GOT3 (cell line): Measurements from ENCODE around the gene MTMR10.

Experiments used
- DNase-seq: peaks from one replicate; lab custom pipeline; 2025; ENCODE audit warnings: mixed read lengths; lab: John Stamatoyannopoulos, UW

Gene MTMR10

DNA sequence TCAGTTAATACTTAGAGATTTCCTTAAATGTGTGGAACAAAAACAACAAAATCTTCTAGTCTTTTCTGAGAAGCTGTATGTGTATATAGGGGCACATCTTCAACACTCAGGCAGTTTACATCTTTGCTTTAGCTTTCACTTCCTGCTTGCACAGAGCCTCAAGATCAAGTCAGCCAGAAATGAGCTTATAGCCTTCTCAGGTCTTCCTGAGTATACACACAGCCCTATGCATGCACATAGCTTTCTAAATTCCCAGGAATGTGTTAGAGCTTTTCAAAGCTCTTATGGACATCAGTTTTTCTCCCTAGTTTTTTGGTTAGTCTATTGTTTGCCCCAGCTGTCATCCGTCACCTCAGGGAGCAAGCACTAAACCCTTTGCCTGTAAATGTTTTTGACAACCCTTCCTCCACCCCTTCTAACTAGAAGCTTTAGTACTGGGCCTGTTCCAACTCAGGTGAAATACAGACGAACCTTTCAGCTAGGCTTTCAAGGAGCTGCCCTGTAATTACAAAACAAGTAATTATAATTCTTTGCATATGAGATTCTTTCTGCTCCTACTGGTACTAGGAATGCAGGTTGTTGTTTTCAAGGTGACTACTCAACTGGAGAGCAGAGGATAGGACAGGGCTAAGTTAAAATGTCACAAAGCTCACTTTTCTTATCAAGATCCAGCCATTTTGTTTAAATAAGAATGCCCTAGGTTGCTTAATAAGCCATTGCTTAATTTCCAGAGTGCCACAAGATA, 22.6 kb upstream of the MTMR10 start:
- no peak for DNase-seq

DNA sequence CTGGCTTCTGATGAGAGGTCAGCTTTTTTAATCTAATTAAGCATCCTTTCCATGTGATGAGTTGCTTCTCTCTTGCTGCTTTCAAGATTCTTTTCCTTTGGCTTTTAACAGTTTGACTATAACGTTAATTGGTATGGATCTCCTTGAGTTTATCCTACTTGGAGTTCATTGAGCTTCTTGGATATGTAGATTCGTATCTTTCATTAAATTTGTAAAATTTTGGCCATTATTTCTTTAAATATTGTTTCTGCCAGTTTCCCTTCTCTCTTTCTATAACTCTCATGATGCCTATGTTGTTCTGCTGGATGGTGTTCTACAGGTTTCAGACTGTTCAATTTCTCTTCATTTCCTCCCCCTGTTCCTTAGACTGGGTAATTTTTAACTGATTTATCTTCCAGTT, 21.0 kb upstream of the MTMR10 start:
- DNase-seq = no peak

DNA sequence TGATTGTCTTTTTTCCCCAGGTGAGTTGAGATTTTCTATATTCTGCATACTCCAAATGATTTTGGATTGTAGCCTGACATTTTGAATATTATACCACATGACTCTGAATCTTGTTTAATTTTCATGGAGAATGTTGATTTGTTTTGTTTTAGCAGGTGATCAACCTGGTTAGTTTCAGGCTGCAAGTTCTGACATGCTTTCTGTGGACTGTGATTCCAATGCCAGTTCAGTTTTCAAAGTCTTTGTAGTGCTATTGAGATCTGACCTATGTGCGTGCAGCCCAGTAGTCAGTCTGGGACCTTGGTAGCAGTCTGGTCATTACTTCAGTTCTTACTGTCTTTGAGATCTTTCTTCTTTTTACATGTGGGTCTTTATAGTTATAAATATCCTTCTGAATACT, 18.6 kb upstream of the MTMR10 start:
- DNase-seq = no peak

DNA sequence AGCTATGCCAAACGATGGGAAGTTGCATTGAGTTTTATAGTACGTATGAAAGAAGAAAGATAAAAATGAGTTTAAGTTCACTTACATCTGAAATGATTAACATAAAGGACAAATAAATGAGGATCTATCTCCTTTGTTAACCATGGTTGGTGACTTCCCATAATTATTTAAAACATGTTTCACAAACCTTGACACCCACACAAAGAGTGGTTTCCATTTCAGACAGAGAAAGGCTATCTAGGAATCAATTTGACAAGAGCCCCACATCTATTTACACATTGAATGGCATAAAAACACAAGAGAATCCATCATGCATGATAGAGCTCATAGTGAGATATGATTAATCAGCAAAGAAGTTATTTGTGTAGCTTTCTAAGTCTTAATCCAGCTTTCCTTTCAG, 14.2 kb upstream of the MTMR10 start:
- no peak for DNase-seq

DNA sequence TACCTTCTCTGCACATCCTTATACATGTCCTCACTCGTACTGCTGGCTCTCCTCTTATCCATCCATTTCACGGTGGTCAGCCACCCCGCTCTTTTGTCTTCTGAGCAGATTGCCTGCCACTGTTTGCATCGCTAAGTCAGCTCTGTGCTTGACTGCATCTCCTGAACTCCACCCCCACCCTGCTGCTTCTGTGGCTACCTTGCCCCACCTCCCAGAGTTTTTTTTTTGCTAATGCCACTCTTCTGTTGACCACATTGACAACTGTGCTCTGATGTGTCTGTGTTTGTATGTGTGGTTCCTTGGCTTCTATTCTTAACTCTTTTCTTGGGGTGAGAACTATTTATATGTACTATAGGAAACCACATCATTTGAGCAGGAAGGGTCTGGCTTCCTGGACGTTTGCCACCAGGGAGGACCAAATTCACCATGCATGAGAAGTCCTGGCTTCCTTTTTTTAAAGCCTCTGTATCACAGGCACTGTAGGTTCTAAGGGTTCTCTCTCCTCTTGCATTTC, 12.8 kb upstream of the MTMR10 start:
- no peak for DNase-seq

DNA sequence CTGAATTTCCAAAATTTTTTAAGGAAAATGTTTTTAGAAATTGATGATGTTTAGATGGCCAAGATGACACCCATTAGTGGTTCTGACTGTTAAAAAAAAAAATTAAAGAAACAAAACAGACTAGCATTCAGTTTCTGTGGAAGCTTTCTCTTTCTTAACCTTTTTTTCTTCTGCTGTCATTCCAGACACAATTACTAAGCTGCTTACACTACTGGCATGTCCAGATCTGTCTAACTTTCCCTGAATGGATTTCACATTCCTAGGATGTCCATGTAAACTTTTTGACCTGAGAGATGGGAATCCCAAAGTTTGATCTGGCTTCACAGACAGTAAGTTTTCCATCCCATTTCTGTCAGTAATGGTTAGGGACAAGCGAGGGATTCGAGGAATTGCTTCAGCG, 10.3 kb upstream of the MTMR10 start:
- no peak for DNase-seq

DNA sequence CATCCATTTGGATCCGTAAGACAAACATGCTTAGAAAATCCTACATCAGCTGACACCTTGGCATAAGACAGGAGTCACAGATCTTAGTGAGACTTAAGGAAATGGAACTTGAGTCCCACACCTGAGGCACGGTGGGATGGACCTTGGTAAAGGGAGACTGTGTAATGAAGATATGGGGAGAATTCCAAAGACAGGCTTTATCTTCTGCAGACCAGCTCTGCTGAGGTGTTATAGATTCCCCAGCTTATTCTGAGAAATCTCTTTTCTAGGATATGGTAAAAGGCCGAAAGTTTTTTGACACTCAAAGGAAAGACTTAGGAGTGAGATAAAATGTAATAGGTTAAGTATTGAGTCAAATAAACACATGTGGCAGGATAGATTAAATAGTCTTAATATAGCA, 8.3 kb upstream of the MTMR10 start:
- no peak for DNase-seq

DNA sequence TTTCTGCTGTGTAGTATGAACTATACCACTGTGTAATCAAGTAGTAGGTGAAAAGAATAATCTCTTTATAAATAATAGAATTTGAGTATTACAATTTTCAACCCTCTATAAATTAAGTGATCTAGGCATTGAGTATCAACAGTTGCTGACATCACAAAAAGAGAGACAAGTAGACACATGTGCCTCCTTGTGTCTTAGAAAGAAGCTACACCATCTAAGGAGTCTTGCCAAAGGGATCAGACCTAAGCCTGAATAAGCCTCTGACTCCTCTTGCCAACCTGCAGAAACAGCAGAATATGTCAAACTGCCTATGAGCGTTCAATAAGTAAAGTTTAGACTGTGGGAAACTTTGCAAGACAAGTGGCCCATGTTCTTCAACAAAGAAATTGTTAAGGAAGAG, 5.8 kb upstream of the MTMR10 start:
- no peak for DNase-seq

DNA sequence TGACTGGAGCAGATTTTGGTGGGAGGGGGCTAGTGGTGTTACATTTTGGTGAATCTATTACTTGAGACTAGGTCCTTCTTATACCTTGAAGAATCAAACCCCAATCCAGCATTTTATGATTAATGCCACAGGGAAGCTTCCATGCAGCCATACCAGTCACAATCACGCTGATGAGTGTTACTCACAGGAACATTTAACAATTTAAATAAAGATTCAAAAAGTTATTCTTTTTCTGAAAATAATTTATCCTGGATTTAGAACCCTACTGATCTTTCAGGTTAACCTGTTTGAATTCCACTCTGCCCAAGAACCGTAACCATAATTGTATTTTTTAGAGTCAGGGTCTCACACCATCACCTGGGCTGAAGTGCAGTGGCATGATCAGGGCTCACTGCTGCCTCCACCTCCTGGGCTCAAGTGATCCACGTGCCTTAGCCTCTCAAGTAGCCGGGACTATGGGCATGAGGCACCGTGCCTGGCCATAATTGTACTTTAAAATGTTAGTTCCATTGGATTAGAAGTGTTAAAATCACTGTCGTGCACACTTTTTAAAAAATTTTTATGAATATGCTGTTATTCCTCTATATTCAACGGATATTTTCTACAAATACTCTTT, 929 bp upstream of the MTMR10 start:
- no peak for DNase-seq

DNA sequence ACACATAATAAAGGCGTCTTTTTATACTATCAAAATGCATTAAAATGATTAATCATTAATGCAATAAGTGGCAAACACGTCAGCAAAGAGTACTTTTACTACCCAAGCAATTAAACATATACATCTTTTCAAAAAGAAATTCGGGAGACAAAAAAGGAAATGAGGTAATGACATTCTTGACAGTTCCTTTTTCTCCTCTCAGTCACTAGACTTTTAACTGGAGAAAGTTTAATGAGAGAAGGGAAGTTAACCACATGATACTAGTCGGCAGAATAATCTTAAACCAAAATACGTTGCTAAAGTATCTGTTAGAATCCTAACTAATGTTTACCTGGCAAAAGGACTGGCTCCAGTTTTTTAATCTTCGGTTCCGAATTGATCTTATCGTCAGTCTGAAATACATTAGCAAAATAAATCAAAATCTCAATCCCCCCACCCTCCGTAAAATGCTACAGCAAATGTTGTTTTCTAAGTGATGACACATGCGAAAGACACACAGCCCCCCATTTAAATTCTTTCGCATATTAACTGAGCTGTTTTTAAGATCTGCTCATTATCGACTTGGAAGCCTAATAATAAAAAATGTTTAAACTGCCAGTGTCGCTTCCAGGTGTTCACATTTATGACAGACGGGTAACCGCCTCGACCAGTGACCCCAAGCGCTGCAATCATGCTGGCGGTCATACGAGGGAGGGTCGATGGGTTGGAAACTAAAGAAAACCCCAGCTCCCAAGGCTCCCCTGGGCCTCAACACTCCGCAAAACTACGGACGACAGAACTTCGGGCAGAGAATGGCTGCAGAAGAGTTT, 778 bp downstream of the MTMR10 start:
- DNase-seq = no peak

DNA sequence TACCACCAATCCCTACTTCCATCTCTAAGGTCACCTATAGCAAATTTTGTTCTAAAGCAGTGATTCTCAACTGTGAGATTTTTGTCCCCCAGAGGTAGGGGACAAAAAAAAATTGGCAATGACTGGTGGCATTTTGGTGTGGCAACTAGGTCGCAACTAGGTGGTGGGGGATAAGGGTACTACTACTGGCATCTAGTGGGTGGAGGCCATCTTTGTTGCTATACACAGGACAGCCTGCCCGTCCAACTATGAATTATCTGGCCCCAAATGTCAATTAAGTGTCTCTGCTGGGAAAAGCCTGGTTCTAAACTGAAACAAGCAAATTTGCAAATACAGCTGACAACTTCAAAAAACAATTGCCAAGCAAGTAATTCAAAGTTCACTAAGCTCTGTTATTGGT, 1.4 kb downstream of the MTMR10 start:
- DNase-seq = no peak

DNA sequence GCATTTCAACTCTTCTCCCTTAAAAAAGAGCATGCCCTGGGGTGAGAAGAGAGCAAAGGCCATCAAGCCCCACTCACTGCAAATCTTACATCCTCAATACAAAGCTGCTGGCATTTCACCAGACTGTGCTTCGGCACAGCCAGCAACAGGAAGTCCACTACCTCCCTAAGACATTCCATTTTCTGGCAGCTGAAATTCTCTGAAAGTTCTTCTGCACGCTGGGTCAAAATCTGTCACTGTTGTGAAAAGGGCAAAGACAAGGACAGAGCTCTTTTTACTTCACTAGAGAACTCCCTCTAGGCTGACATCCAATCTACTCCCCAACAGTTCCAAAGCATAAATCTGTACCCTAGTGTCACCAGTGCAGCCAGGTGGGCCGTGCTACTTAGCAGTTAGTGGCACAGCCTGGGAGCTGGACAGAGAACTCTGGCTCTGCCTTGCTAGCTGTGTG, 6.3 kb downstream of the MTMR10 start:
- no peak for DNase-seq

DNA sequence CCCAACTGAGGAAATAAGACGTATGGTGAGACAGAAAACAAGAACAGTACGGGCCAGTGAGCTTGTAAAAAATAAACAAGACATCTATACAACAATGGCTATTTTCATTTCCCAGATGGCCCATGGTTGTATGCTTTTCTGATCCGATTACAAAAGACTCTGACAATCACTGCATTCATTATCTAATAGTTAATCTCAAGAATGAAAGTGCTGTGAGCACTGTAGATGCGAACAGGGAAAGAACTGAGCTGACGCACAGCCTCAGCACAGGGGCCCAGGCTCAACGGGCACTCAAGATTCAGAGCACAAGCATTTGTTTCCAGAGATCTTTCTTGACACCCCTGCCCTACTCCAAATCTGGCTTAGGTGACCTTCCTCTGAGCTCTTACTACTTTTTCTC, 6.9 kb downstream of the MTMR10 start:
- no peak for DNase-seq

DNA sequence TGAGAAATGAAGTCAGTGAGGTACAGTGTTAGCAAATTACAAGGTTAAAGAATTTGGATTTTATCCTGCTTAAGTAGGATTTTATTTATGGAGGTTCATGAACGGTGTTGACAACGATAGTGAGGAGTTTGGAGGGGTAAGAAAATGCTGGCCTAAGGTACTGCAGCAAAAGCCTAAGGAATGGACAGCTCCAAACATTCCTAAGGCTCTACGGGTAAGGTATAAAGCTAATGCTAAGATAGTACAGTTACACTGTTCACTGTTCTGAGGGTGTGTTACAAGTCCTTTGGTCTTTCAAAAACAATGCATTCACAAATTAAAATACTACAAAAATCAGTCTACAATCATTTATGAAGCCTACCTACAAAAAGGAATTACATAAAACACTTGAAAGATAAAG, 7.3 kb downstream of the MTMR10 start:
- no peak for DNase-seq

DNA sequence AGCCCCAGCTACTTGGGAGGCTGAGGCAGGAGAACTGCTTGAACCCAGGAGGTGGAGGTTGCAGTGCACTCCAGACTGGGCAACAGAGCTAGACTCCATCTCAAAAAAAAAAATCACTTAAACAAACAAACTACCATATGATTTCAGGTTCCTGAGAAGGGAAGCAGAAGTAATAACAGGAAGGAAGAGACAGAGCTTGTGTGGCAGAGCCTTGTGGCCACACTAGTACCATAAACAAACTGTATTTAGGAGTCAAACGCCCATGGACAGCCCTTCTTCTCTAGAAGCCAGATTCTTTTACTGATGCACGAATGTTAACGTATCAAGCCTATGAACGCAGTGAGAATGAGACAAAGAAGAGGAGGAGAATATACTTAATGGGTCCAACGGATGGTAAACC, 12.0 kb downstream of the MTMR10 start:
- DNase-seq = no peak

DNA sequence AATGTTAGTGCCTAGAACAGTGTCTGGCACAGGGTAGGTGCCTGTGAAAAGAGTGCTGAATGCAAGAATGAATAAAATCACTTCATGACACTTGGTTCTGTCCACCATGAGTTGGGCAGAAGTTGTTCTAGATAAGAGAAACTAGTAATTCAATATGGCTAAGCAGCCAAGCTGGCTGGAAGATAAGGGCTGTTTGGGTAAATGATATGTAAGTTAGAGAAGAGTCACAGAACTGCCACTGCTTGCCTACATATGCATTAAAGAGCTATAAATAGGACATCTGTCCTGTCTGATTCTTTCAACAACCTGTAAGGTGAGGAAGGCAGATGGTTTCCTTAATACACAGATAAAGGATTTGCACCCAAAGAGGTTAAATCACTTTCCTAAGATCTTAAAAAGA, 13.1 kb downstream of the MTMR10 start:
- DNase-seq = no peak

DNA sequence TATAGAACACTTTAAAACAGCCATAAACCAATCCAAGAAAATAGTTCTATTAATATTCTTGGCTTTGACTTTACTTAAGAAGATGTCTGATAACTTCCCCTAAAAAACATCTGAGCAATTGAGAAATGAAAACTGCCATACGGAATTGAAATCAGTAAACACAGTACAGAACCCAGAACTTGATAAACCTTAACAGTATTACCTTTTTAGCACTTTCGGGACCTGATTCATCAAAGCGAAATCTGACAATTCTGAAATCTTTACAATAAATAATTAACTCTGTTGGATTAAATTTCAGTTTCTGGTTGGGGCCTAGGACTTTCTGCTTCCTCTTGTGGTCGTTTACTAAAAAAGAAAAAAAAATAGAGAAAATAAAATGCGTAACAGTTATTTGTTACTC, 17.3 kb downstream of the MTMR10 start:
- DNase-seq = no peak

DNA sequence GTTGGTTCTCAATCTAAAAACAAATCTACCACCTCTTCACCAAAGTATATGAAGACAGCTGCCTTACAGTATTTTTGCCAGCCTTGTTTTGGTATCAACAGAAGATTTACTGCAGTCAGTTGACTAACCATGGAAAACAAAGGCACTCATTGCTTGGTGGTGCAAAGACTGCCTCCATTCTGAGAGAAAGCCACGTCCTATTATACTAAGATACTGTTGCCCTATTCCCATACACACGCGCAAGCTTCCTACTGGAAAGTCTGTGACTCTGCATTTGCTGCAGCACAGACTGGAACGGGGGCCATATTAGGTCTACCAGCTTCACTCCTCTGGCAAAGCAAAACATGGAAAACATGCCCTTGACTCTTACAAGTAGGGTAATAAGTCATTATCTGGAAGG, 18.0 kb downstream of the MTMR10 start:
- no peak for DNase-seq

DNA sequence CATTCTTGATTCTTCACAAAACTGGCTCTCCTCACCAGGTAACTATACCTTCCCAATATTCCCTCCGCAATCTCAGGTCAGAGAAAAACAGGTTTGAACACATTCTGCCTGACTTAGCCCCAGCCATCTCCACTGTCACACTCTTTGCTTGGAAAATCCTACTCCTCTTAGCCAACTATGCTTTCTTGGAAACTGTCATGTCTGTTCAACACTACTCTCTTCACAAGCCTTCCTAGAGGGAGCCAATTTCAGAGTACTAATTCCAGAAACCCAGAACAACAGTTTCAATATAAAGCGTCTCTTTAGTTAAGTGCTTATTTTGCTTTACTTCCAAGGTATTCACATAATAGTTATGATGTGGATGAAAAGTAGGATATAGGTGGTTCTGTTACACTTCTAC, 21.7 kb downstream of the MTMR10 start:
- no peak for DNase-seq

DNA sequence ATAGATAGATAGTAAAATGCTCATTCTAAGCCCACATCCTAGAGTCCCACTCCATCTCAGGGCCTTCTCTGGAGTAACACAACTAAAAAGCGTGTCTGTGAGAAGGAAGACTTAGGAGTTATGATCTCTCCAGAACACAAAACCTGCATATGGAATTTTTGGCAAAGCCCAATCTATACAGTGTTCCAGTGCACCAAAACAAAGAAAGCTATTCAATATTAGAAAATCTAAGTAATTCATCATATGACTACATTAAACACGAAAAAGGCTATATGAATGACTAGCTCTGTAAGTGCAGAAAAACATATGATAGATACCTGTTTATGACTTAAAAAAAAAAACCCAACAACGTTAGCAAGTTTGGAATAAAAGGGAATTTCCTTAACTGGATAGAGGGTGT, 27.7 kb downstream of the MTMR10 start:
- DNase-seq = no peak

DNA sequence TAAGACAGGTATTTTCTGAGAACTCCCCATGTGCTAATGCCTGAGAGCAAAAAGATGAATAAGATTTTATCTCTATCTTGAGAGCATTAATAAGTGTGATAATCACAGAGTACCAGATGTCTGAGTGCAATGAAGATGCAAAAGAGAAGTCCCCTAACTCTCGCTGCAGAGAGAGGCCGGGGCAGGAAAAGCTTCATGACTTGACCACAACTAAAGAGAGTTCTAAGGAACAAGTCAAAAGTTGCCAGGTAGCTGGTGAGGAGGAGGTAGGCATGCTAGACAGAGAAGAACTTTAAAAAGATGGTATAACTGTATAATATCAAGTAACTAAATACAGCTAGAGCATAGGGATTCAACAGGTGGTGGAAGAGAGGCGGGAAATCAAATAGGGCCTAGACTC, 28.8 kb downstream of the MTMR10 start:
- no peak for DNase-seq

DNA sequence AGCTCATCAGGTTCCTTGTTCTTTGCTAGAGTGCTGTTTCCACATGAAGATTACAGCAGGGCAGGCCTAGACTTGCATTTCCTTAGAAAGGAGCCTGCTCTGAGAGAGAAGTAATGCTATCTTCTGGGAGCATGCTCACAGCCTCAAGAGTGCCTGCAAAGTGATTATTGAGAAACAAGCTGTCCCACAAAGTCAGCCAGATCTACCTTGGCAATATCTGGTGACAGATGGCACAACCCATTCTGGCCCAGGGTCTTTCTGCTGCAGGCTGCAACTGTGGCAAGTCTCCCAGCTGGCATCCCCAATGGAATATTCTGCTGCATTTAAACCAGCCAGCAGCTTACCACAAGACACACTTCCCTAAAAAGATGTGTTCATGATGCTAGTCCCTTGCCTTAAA, 29.3 kb downstream of the MTMR10 start:
- DNase-seq = no peak

DNA sequence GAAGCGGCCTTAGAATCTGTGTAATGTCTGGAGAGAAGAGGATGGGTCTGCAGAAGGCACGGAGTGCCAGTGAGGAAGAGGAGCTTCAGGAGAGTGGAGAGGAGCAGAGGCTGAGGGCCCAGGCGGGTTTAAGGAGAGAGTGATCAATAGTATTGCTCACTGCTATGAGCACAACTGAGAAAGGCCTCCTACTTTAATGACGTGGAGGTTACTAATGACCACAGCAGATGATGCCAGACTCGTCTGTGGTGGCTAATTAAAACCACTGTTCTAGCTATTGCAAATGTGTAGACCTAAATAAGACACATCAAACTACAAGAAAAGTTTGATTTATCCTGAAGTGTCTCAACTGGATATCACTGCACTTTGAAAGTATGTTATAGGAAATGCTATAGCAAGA, 33.2 kb downstream of the MTMR10 start:
- DNase-seq = no peak
